BJ (cell line): ENCODE data around the gene SEC16A. TPM values are rescaled to one million over a fixed set of nuclear protein-coding genes. Genes with fewer than 3 reads are reported as not detected.

Experiments used
- CTCF ChIA-PET: fragments of 350-600 bp; formaldehyde crosslinking; extraction: SDS; loops from one replicate; lab custom pipeline; 2021; ENCODE audit warnings: antibody characterized with exemption, inconsistent platforms; lab: Yijun Ruan, JAX
- POLR2A ChIA-PET: fragments of 300-600 bp; sonication (Branson Sonifier 250); formaldehyde crosslinking; extraction: SDS; loops from one replicate; lab custom pipeline; 2021; ENCODE audit warnings: antibody characterized with exemption; lab: Charles Lee
- DNase-seq: peaks from one replicate; pipeline ENCODE4 v3.0.0-alpha.2; 2011; ENCODE audit warnings: low read depth
- H3K27me3 ChIP-seq: 2 replicates; pipeline ENCODE4 v1.6.0; 2011; ENCODE audit warnings: low read length; ENCODE audit not compliant: control insufficient read depth, insufficient read depth
- H3K36me3 ChIP-seq: 2 replicates; pipeline ENCODE4 v1.5.1; 2011; ENCODE audit warnings: low read length; ENCODE audit not compliant: control insufficient read depth, insufficient read depth
- H3K4me3 ChIP-seq: 2 replicates; pipeline ENCODE4 v1.5.1; 2011; ENCODE audit warnings: low read depth, mild to moderate bottlenecking, control low read depth, low read length
- polyA plus RNA-seq: library from polyadenylated mRNA; depleted of rRNA; stranded (reverse); fragments of >200 nt; gene quantifications from 2 replicates; pipeline ENCODE4 v1.2.3, GENCODE V29; 2011
- TF ChIP-seq, protein P1 (sequence below): IDR thresholded peaks from 2 replicates; pipeline ENCODE4 v1.5.1; 2011; ENCODE audit warnings: low read depth, mild to moderate bottlenecking, control low read depth, inconsistent platforms, low read length, moderate library complexity; ENCODE audit not compliant: insufficient read depth

The SEC16A gene
- polyA plus RNA-seq, 1 experiment = 24.4 TPM

DNA sequence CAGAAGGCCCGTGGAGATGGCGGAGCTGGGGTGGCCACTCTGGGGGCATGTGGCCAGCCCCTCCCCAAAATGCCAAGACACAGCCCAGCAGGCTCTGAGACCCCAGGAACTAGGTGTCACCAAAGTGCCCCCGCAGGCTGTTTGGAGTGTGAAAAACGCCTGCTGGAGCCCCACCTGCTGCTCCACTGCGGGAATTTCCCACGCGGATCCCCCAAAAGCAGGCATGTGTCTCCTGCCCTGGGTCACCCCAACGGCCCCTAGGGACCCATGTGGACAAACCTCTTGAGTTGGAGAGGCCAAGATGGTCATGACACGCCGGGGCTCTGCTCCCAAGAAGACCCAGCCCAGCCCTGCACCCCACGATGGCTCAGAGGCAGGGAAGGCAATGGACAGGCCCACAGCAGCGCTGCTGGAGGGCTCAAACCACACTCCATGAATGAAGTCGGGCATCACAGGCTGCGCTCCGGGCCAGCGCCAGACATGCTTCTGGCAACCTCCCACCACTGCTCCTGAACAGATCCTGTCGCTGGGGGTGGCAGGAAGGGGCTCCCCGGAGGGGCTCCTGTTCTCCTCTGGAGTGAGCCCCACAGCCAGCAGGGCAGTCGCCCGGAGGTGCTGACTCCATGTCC lies 47.7 kb upstream of the SEC16A start:
- H3K36me3 ChIP-seq = peaks cover 6% of the 10 kb centered on the region
- ChIA-PET POLR2A (no interaction called here), CTCF (interaction anchor here (1.2 to 1.6 kb wide), 3 partner anchors 46 to 98 kb away, joined by 3 to 9 read pairs (median 7); no protein-coding TSS in a partner anchor)
- TF ChIP-seq, protein P1, sequence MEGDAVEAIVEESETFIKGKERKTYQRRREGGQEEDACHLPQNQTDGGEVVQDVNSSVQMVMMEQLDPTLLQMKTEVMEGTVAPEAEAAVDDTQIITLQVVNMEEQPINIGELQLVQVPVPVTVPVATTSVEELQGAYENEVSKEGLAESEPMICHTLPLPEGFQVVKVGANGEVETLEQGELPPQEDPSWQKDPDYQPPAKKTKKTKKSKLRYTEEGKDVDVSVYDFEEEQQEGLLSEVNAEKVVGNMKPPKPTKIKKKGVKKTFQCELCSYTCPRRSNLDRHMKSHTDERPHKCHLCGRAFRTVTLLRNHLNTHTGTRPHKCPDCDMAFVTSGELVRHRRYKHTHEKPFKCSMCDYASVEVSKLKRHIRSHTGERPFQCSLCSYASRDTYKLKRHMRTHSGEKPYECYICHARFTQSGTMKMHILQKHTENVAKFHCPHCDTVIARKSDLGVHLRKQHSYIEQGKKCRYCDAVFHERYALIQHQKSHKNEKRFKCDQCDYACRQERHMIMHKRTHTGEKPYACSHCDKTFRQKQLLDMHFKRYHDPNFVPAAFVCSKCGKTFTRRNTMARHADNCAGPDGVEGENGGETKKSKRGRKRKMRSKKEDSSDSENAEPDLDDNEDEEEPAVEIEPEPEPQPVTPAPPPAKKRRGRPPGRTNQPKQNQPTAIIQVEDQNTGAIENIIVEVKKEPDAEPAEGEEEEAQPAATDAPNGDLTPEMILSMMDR = no peak
- H3K4me3 ChIP-seq = no peak overlapping the region
- no peak for DNase-seq
- no peaks in the 10 kb centered on the region for H3K27me3 ChIP-seq

DNA sequence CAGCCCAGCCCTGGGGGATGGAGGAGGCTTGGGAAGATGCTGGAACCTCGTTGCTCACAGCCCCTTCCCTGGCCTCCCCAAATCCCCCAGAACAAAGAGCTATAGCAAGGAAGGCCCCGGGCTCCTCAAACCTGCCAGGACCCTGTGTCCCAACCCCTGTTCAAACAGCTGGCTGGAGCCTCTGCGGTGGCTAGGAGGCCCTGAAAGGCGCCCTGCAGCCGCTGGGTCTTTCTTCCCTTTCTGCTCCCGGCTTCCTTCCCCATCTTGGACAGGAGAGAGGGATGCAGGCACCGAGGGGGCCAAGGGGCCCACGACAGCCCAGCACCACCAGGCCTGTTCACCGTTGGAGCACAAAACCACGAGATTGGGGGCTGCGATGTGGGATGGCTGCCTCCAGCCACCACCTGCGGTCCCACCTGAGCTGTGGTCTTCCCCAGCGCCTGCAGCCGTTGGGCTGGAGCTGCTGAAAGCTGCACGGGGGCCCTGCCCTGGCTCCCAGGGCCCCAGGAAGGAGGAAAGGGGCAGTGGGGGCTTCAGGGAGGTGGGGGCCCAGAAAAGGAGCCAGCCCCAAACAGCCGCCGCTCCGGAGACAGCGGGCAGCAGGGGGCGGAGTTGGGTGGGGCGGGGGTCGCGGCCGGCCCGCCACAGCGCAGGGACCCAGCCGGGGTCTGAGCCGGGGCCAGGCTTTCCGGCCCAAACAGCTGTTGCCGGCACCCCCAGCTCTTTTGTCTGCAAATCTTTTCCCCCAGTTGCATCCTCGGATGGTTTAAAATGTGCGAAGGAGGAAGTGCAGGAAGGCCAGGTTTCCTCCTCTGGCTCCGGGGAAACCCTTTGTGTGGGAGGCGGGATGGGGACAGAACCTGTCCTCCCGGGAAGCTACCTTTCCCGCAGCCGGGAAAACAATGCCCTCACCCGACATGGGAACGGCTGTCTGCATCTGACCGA lies 46.9 kb upstream of the SEC16A start:
- no peaks in the 10 kb centered on the region for H3K27me3 ChIP-seq
- TF ChIP-seq, protein P1 = no peak
- POLR2A ChIA-PET = no interaction called here
- H3K4me3 ChIP-seq = no peak overlapping the region
- H3K36me3 ChIP-seq = peaks cover 6% of the 10 kb centered on the region
- CTCF ChIA-PET = interaction anchor here (1.1 to 1.6 kb wide), 4 partner anchors 14 to 99 kb away, joined by 3 to 9 read pairs (median 5); no protein-coding TSS in a partner anchor
- no peak for DNase-seq

DNA sequence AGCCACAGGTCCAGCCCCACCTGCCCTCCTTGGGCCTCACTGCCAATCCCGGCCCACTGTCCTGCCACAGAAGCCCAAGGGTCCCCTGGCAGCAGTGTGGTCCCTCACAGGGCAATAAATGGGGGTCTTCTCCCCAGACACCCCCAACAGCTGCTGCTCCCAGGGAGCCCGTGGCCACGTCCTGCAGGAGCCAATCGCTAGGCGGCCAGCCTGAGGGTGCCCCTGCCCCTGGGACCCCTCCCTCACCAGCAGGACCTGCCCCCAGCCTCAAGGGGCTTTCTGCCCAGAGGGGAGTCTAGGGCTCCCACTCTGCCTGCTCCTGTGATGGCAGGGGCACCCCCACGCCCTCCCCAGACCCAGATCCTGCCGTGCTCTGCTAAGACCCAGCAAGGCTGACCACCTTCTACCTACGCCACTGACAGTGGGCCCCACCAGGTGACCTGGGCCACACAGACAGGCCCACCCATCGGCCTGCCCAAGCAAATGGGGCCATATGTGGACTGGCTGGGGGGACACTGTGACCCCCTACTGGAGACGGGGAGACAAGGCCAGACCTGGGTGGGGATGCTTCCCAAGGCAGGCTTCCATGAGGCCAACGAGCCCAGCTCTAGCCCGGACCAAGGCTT lies 46.0 kb upstream of the SEC16A start:
- ChIA-PET POLR2A (no interaction called here), CTCF (interaction anchor here (1.1 to 1.6 kb wide), 3 partner anchors 15 to 100 kb away, joined by 3 to 9 read pairs (median 7); no protein-coding TSS in a partner anchor)
- DNase-seq = no peak
- H3K27me3 ChIP-seq = no peaks in the 10 kb centered on the region
- TF ChIP-seq, protein P1 = no peak
- peaks cover 3% of the 10 kb centered on the region; the same call in 1 of the 2 replicates for H3K36me3 ChIP-seq
- no peak overlapping the region for H3K4me3 ChIP-seq

DNA sequence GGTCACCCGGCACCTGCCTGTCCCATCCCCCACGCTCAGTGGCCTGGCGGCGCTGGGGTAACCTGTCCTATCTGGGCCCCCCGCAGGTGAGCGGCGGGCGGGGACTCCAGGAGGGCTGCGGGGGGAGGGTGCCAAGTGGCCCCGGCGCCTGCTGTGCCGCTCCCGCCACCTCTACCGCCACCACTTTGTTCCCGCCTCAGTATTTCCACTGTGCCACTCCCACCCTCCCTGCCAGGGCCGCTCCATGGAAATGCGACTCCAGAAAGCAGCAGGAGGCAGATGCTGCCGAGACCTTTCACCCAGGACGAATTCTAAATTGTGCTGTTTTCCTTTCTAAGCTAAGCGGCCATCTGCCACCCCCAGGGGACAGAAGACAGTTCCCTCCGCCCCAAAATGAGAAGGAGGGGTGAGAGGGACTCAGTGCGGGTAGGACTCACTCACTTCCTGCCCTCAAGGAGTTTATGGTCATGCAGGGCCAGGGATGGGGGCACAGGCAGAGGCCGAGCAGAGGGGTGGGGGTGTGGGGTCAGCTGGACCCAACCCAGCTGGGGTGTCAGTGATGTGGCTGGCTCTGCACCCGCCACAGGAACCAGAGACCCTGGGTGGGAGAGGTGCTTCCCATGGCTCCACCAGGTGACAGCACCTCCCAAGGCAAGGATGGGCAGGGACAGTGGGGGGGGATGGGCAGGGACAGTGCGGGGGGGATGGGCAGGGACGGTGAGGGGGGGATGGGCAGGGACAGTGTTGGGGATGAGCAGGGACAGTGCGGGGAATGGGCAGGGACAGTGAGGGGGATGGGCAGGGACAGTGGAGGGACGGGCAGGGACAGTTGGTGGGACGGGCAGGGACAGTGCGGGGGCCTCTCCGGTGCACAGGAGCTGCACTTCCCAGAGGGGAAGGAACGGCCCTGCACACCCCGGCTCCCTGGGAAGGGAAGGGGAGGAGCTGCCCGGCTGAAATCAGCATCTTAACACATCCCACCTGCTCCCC lies 45.2 kb upstream of the SEC16A start:
- Histone ChIP-seq H3K27me3 (no peaks in the 10 kb centered on the region), H3K36me3 (peaks cover 6% of the 10 kb centered on the region), H3K4me3 (no peak overlapping the region)
- TF ChIP-seq, protein P1 = no peak
- ChIA-PET POLR2A (no interaction called here), CTCF (interaction anchor here (0.9 kb wide), 1 partner anchor 12 kb away, joined by 4 read pairs; no protein-coding TSS in a partner anchor)
- DNase-seq = no peak
